GM12872 (cell line): Measurements from ENCODE around the gene GATA5.

Source experiments
- TF ChIP-seq, protein P1 (sequence below): IDR thresholded peaks from 3 replicates; pipeline ENCODE4 v1.5.1; 2011; ENCODE audit warnings: low read depth, mild to moderate bottlenecking, low read length, moderate library complexity; ENCODE audit not compliant: insufficient read depth

GATA5 gene

DNA sequence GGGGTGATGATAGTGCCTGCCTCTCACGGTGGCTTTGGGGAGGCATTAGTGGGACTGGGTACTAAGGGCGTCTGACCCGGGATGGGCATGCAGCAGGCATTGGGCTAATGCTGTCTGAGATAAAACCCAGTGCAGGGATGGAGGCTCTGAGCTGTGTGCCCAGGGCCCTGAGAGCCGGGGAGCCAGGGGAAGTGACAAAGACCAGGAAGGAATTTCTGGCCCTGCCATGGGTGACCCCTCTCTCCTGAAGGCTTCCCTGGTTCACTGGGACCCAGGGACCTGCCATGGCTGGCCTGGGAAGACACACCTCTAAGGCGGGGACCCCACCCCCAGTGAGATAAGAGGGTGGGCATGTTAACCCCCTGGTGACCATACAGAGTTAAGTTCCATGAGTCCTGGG, 3.9 kb upstream of the GATA5 start:
- TF ChIP-seq, protein P1, sequence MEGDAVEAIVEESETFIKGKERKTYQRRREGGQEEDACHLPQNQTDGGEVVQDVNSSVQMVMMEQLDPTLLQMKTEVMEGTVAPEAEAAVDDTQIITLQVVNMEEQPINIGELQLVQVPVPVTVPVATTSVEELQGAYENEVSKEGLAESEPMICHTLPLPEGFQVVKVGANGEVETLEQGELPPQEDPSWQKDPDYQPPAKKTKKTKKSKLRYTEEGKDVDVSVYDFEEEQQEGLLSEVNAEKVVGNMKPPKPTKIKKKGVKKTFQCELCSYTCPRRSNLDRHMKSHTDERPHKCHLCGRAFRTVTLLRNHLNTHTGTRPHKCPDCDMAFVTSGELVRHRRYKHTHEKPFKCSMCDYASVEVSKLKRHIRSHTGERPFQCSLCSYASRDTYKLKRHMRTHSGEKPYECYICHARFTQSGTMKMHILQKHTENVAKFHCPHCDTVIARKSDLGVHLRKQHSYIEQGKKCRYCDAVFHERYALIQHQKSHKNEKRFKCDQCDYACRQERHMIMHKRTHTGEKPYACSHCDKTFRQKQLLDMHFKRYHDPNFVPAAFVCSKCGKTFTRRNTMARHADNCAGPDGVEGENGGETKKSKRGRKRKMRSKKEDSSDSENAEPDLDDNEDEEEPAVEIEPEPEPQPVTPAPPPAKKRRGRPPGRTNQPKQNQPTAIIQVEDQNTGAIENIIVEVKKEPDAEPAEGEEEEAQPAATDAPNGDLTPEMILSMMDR = no peak

DNA sequence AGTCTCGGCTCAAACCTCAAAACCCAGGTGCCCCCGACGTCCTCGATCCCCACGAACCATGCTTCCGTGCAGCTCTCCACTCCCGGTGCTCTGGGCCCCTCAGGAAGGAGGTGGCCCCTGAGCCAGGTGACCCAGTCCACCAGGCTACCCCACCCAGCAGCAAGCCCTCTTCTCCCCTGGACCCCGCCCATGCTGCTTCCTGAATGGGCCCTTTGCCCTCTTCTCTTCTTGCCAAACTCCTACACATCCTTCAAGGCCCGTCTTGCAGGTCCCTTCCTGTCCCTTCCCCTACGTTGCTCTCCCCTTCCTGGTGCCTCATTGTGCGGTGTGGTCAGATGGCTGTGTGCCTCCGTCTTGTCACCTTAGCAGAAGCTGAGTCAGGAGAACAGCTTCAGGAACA, 3.4 kb upstream of the GATA5 start:
- TF ChIP-seq, protein P1 = no peak

- TF ChIP-seq, protein P1 = no peak
Observed at GRCh38 chr20:62477669-62478455, 2.1 kb upstream of the GATA5 start.

DNA sequence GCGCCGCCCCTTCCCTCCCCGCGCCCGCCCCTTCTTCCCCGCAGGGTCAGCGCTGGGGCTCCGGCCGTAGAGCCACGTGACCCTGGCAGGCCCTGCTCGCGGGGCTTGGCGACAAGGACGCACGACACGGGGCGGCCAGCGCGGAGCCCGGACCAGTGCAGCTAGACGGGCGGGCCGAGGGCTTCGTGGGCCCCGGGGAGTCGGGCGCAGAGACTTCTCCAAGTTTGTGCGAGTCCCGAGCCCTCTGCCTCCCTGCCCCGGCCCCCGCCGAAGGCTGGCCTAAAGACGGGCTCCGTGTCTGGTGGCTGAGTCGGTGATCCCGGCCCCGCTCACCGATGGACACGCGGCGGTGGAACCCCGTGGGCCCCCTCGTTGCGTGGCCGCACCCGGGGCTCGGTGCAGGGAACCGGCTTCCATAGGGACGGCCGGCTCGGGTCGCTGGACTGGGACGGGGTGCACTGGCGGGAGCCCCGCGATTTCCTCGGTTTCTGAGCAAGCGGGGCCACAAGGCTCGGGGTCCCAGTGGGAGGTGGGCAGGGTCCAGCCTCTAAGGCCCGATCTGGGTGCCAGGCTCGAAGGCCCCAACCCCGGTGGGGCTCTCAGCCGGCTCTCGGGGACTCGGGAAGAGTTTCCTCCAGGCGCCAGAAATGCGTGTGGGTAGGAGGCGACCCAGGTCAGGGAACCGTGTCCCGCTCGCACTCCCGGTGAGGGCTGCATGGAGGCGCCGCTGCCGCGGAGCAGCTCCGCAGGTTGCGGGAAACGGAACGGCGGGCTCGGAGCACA, 452 bp upstream of the GATA5 start:
- TF ChIP-seq, protein P1 = no peak

- TF ChIP-seq, protein P1 = no peak
Observed at GRCh38 chr20:62475027-62475771, 596 bp downstream of the GATA5 start.

GRCh38 chr20:62474604-62475026, 1.2 kb downstream of the GATA5 start:
- TF ChIP-seq, protein P1 = no peak
